AG04450 (cell line): ENCODE data around the gene ANKS1B. TPM values are rescaled to one million over a fixed set of nuclear protein-coding genes. Genes with fewer than 3 reads are reported as not detected.

Experiments used
- CTCF ChIA-PET: fragments of 300-600, 350-600 bp; formaldehyde crosslinking; extraction: SDS; loops from one replicate; lab custom pipeline; 2022; ENCODE audit warnings: antibody characterized with exemption, inconsistent platforms; lab: Charles Lee
- POLR2A ChIA-PET: fragments of 350-600 bp; formaldehyde crosslinking; extraction: SDS; loops from one replicate; lab custom pipeline; 2021; ENCODE audit warnings: antibody characterized with exemption, inconsistent platforms; lab: Yijun Ruan, JAX
- DNase-seq: peaks from one replicate; pipeline ENCODE4 v3.0.0-alpha.2; 2011; ENCODE audit warnings: low read depth, low spot score
- H3K27ac ChIP-seq: one replicate; pipeline ENCODE4 v1.5.1; 2012; ENCODE audit warnings: low read depth, low read length, control low read depth
- H3K27me3 ChIP-seq: one replicate; pipeline ENCODE4 v1.6.0; 2012; ENCODE audit warnings: low read length; ENCODE audit not compliant: control insufficient read depth, insufficient read depth
- H3K4me3 ChIP-seq: 2 replicates; pipeline ENCODE4 v1.5.1; 2011; ENCODE audit warnings: mild to moderate bottlenecking, low read depth, low read length, control low read depth
- H3K9me3 ChIP-seq: 2 replicates; pipeline ENCODE4 v1.5.1; 2012; ENCODE audit warnings: low read length; ENCODE audit not compliant: control insufficient read depth, insufficient read depth
- CTCF ChIP-seq: IDR thresholded peaks from 2 replicates; pipeline ENCODE4 v1.5.1; 2011; ENCODE audit warnings: low read depth, low read length, control low read depth, inconsistent platforms
- polyA plus RNA-seq: library from polyadenylated mRNA; depleted of rRNA; stranded (reverse); fragments of >200 nt; gene quantifications from 2 replicates; pipeline ENCODE4 v1.2.3, GENCODE V29; 2011

ANKS1B gene
- polyA plus RNA-seq, 1 experiment: 0.22 TPM

GRCh38 chr12:98883231-98883630, 1101.5 kb downstream of the ANKS1B start:
- DNase-seq: no peak
- TF ChIP-seq CTCF: no peak
- Histone ChIP-seq H3K27ac (no peak overlapping the region), H3K27me3 (no peaks in the 10 kb centered on the region), H3K9me3 (no peaks in the 10 kb centered on the region), H3K4me3 (no peak overlapping the region)
- ChIA-PET CTCF (no interaction called here), POLR2A (no interaction called here)

GRCh38 chr12:98882526-98882925, 1102.2 kb downstream of the ANKS1B start:
- H3K4me3 ChIP-seq: no peak overlapping the region
- ChIA-PET POLR2A (no interaction called here), CTCF (no interaction called here)
- H3K27me3 ChIP-seq: no peaks in the 10 kb centered on the region
- no peaks in the 10 kb centered on the region for H3K9me3 ChIP-seq
- DNase-seq: no peak
- H3K27ac ChIP-seq: no peak overlapping the region
- no peak for TF ChIP-seq CTCF

- Histone ChIP-seq H3K27ac (no peak overlapping the region), H3K27me3 (no peaks in the 10 kb centered on the region), H3K9me3 (no peaks in the 10 kb centered on the region), H3K4me3 (no peak overlapping the region)
- POLR2A ChIA-PET: no interaction called here
- no peak for TF ChIP-seq CTCF
- CTCF ChIA-PET: no interaction called here
- no peak for DNase-seq
Observed at GRCh38 chr12:98873776-98874175, 1111.0 kb downstream of the ANKS1B start.

GRCh38 chr12:98870504-98870903, 1114.2 kb downstream of the ANKS1B start:
- Histone ChIP-seq H3K9me3 (no peaks in the 10 kb centered on the region), H3K27me3 (no peaks in the 10 kb centered on the region), H3K4me3 (no peak overlapping the region), H3K27ac (no peak overlapping the region)
- POLR2A ChIA-PET: no interaction called here
- DNase-seq: no peak
- CTCF ChIA-PET: no interaction called here
- no peak for TF ChIP-seq CTCF

GRCh38 chr12:98869886-98870503, 1114.7 kb downstream of the ANKS1B start:
- Histone ChIP-seq H3K27me3 (no peaks in the 10 kb centered on the region), H3K27ac (no peak overlapping the region), H3K9me3 (no peaks in the 10 kb centered on the region), H3K4me3 (no peak overlapping the region)
- ChIA-PET CTCF (no interaction called here), POLR2A (no interaction called here)
- no peak for TF ChIP-seq CTCF
- no peak for DNase-seq
